ENCODE results near the gene ASPHD2.

DNA sequence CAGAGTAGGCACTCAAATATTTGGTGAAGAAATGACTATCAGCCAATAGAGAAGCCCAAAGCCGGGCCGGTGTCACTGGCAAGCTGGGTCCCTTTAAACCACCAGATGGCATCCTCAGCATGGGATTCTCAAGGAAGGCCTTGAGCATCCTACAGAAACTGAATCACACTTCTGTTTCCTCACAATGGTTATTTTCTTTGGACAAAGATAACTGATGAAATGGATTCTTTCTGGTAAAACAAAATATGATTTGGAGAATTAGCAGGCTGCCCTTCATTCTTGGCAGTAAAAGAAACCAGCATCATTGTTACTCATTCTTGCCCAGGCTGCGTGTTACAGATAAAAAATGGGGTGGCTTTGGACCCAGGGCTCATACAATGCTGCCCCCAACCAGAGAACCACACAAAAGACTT is 30.3 kb upstream of the ASPHD2 start:
- TF ChIP-seq, protein P1, sequence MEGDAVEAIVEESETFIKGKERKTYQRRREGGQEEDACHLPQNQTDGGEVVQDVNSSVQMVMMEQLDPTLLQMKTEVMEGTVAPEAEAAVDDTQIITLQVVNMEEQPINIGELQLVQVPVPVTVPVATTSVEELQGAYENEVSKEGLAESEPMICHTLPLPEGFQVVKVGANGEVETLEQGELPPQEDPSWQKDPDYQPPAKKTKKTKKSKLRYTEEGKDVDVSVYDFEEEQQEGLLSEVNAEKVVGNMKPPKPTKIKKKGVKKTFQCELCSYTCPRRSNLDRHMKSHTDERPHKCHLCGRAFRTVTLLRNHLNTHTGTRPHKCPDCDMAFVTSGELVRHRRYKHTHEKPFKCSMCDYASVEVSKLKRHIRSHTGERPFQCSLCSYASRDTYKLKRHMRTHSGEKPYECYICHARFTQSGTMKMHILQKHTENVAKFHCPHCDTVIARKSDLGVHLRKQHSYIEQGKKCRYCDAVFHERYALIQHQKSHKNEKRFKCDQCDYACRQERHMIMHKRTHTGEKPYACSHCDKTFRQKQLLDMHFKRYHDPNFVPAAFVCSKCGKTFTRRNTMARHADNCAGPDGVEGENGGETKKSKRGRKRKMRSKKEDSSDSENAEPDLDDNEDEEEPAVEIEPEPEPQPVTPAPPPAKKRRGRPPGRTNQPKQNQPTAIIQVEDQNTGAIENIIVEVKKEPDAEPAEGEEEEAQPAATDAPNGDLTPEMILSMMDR (IDR thresholded peaks at IDR 0.05), result no peak
- TF ChIP-seq POLR2A (IDR thresholded peaks at IDR 0.05), result no peak

Measured in lower leg skin (tissue), 3 donors.